Measurements from ENCODE around the gene SYCP1. TPM values are rescaled to one million over a fixed set of nuclear protein-coding genes. Genes with fewer than 3 reads are reported as not detected.
A peak's percentile ranks its signal among the peaks of the same experiment; 100 is the strongest.
"Not testable (repeated sequence)": the region's sequence is repeated elsewhere in the genome, so short reads cannot be mapped to it uniquely, and the experiment has no call there.

The SYCP1 gene
- total RNA-seq, 2 donors from 2014 or later = not detected

DNA sequence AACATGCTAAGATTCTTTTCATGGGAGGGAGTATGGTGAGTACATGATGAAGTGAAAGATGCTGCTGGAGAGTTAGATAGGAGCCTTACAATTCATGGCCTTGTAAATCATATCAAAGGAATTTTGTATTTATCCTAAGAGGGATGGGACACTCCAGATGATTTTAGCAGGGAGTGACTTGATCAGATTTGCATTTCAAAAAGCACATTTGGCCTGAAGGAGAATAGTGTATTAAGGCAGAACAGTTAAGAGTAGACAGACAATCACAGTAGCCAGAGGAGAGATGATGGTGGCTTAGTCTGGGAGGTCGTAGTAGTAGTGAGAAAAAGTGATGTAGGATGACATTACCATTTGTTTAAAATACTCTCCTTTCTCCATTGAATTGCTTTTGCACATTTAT is 48.8 kb downstream of the SYCP1 start:
- Histone ChIP-seq H3K9me3 (no peaks in the 10 kb centered on the region), H3K4me1 (no peaks in the 10 kb centered on the region), H3K27me3 (no peaks in the 10 kb centered on the region), H3K36me3 (replicated peaks in 1 of 2; ENCODE audit: insufficient read depth in 1 of 2, low read depth in 2 of 2) (no peaks in the 10 kb centered on the region), H3K27ac (no peak overlapping the region), H3K4me3 (no peak overlapping the region)
- DNase-seq (no peak), ATAC-seq (no peak)
- intact Hi-C loops (cut with DNase I) = no loop called here
- WGBS, 2 donors = 65 to 91% methylated on average over 1 of the region's 1 CpG
- no peak for TF ChIP-seq POLR2A (IDR thresholded peaks at IDR 0.05)
- TF ChIP-seq, protein P1, sequence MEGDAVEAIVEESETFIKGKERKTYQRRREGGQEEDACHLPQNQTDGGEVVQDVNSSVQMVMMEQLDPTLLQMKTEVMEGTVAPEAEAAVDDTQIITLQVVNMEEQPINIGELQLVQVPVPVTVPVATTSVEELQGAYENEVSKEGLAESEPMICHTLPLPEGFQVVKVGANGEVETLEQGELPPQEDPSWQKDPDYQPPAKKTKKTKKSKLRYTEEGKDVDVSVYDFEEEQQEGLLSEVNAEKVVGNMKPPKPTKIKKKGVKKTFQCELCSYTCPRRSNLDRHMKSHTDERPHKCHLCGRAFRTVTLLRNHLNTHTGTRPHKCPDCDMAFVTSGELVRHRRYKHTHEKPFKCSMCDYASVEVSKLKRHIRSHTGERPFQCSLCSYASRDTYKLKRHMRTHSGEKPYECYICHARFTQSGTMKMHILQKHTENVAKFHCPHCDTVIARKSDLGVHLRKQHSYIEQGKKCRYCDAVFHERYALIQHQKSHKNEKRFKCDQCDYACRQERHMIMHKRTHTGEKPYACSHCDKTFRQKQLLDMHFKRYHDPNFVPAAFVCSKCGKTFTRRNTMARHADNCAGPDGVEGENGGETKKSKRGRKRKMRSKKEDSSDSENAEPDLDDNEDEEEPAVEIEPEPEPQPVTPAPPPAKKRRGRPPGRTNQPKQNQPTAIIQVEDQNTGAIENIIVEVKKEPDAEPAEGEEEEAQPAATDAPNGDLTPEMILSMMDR (IDR thresholded peaks at IDR 0.05) = no peak

- H3K9me3 ChIP-seq; ATAC-seq; H3K4me1 ChIP-seq; DNase-seq; intact Hi-C loops (cut with DNase I); H3K27ac ChIP-seq; H3K36me3 ChIP-seq (replicated peaks in 1 of 2; ENCODE audit: insufficient read depth in 1 of 2, low read depth in 2 of 2); H3K27me3 ChIP-seq; H3K4me3 ChIP-seq: not testable (repeated sequence)
- 68 to 86% methylated on average over 3 to 4 of the region's 4 CpGs for WGBS, 2 donors
These were observed 61.1 kb downstream of the SYCP1 start for GRCh38 chr1:114915720-114916119.

GRCh38 chr1:114926607-114927006 is 71.9 kb downstream of the SYCP1 start:
- no peak overlapping the region for H3K4me3 ChIP-seq
- DNase-seq (no peak), ATAC-seq (no peak)
- intact Hi-C loops (cut with DNase I) = no loop called here
- H3K9me3 ChIP-seq = no peaks in the 10 kb centered on the region
- no peaks in the 10 kb centered on the region for H3K36me3 ChIP-seq (replicated peaks in 1 of 2; ENCODE audit: insufficient read depth in 1 of 2, low read depth in 2 of 2)
- TF ChIP-seq, protein P1 (IDR thresholded peaks at IDR 0.05) = no peak
- no peak for TF ChIP-seq POLR2A (IDR thresholded peaks at IDR 0.05)
- no peaks in the 10 kb centered on the region for H3K27me3 ChIP-seq
- no peak overlapping the region for H3K27ac ChIP-seq
- H3K4me1 ChIP-seq = no peaks in the 10 kb centered on the region

- no peaks in the 10 kb centered on the region for H3K36me3 ChIP-seq (replicated peaks in 1 of 2; ENCODE audit: insufficient read depth in 1 of 2, low read depth in 2 of 2)
- H3K9me3 ChIP-seq = no peaks in the 10 kb centered on the region
- WGBS, 2 donors = 81 to 88% methylated on average over 1 of the region's 1 CpG
- DNase-seq = no peak
- no peaks in the 10 kb centered on the region for H3K4me1 ChIP-seq
- TF ChIP-seq, protein P1 (IDR thresholded peaks at IDR 0.05) = no peak
- no peak for TF ChIP-seq POLR2A (IDR thresholded peaks at IDR 0.05)
- no peak for ATAC-seq
- no peak overlapping the region for H3K27ac ChIP-seq
- H3K4me3 ChIP-seq = no peak overlapping the region
- intact Hi-C loops (cut with DNase I) = no loop called here
- no peaks in the 10 kb centered on the region for H3K27me3 ChIP-seq
These were observed 72.7 kb downstream of the SYCP1 start for GRCh38 chr1:114927401-114927800.

DNA sequence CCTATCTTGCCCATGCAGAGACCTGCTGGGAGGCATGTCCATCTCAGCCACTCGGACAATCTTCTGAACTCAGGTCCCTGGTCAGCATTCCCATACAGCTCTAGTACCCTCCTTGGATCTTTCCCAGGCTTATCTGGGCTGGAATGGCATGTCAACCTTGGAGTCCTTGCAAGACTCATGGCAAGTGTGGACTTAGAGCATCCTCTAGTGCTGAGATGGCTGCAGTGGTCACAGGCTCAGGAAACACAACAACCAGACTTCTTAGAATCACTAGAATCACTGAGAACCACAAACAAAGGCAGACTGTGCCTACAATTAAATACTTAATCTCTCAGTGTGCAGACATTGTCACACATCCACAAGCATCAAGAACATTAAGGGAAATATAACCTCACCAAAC is 101.9 kb downstream of the SYCP1 start:
- no peak for DNase-seq
- H3K4me3 ChIP-seq = no peak overlapping the region
- TF ChIP-seq, protein P1 (IDR thresholded peaks at IDR 0.05) = peak in 4 of 7 experiments; percentile 12 to 20 (median 14)
- TF ChIP-seq POLR2A (IDR thresholded peaks at IDR 0.05) = no peak
- H3K36me3 ChIP-seq (replicated peaks in 1 of 2; ENCODE audit: insufficient read depth in 1 of 2, low read depth in 2 of 2) = no peaks in the 10 kb centered on the region
- no peaks in the 10 kb centered on the region for H3K27me3 ChIP-seq
- no peak for ATAC-seq
- no peaks in the 10 kb centered on the region for H3K9me3 ChIP-seq
- H3K27ac ChIP-seq = no peak overlapping the region
- 50% methylated on average over 1 of the region's 1 CpG for WGBS, 2 donors
- intact Hi-C loops (cut with DNase I) = no loop called here
- no peaks in the 10 kb centered on the region for H3K4me1 ChIP-seq

All from body of pancreas (tissue), 4 donors.